ENCODE data around the gene MCFD2.
A peak's percentile ranks its signal among the peaks of the same experiment; 100 is the strongest.

MCFD2 gene

GRCh38 chr2:46873604-46874068 is 42.0 kb downstream of the MCFD2 start:
- TF ChIP-seq RAD21 (IDR thresholded peaks at IDR 0.05; ENCODE audit: low read depth) (no peak), ZBTB7A (IDR thresholded peaks at IDR 0.05; ENCODE audit: low read depth) (no peak), EGR1 (IDR thresholded peaks at IDR 0.05) (no peak), MAX (IDR thresholded peaks at IDR 0.05) (peak; percentile 39; the same call in 1 of the 2 replicates), EP300 (IDR thresholded peaks at IDR 0.05; ENCODE audit: borderline replicate concordance) (no peak), REST (IDR thresholded peaks at IDR 0.05; ENCODE audit: low read depth) (no peak), CEBPB (IDR thresholded peaks at IDR 0.05) (no peak), FOXM1 (IDR thresholded peaks at IDR 0.05; ENCODE audit: borderline replicate concordance, low read depth) (no peak)

GRCh38 chr2:46872902-46873603 is 42.6 kb downstream of the MCFD2 start:
- no peak for TF ChIP-seq EP300 (IDR thresholded peaks at IDR 0.05; ENCODE audit: borderline replicate concordance)
- no peak for TF ChIP-seq USF1 (IDR thresholded peaks at IDR 0.05)
- no peak for TF ChIP-seq EGR1 (IDR thresholded peaks at IDR 0.05)

GRCh38 chr2:46871976-46872381 is 43.6 kb downstream of the MCFD2 start:
- no peak for TF ChIP-seq CREB1 (IDR thresholded peaks at IDR 0.05; ENCODE audit: low read depth)
- no peak for TF ChIP-seq CEBPB (IDR thresholded peaks at IDR 0.05)
- no peak for TF ChIP-seq REST (IDR thresholded peaks at IDR 0.05; ENCODE audit: low read depth)
- no peak for TF ChIP-seq RAD21 (IDR thresholded peaks at IDR 0.05; ENCODE audit: low read depth)
- TF ChIP-seq FOXM1 (IDR thresholded peaks at IDR 0.05; ENCODE audit: borderline replicate concordance, low read depth): no peak
- TF ChIP-seq TEAD4 (IDR thresholded peaks at IDR 0.05): no peak
- no peak for TF ChIP-seq NFIC (IDR thresholded peaks at IDR 0.05)
- TF ChIP-seq ZBTB7A (IDR thresholded peaks at IDR 0.05; ENCODE audit: low read depth): no peak
- TF ChIP-seq USF1 (IDR thresholded peaks at IDR 0.05): no peak
- TF ChIP-seq TCF12 (IDR thresholded peaks at IDR 0.05; ENCODE audit: low read depth): no peak
- no peak for TF ChIP-seq MAX (IDR thresholded peaks at IDR 0.05)
- TF ChIP-seq TAF1 (IDR thresholded peaks at IDR 0.05; ENCODE audit: low read depth): no peak
- TF ChIP-seq EP300 (IDR thresholded peaks at IDR 0.05; ENCODE audit: borderline replicate concordance): no peak

GRCh38 chr2:46870051-46870839 is 45.4 kb downstream of the MCFD2 start:
- TF ChIP-seq REST (IDR thresholded peaks at IDR 0.05; ENCODE audit: low read depth) (no peak), YY1 (IDR thresholded peaks at IDR 0.05; ENCODE audit: low read depth) (no peak), ZBTB7A (IDR thresholded peaks at IDR 0.05; ENCODE audit: low read depth) (no peak), EP300 (IDR thresholded peaks at IDR 0.05; ENCODE audit: borderline replicate concordance) (no peak), FOXM1 (IDR thresholded peaks at IDR 0.05; ENCODE audit: borderline replicate concordance, low read depth) (no peak), MAX (IDR thresholded peaks at IDR 0.05) (no peak), USF1 (IDR thresholded peaks at IDR 0.05) (no peak), CREB1 (IDR thresholded peaks at IDR 0.05; ENCODE audit: low read depth) (no peak), TEAD4 (IDR thresholded peaks at IDR 0.05) (no peak), TCF12 (IDR thresholded peaks at IDR 0.05; ENCODE audit: low read depth) (no peak)

Measured in Ishikawa (cell line).